GM10248 (cell line): ENCODE measurements around the gene NAT8.
"Not testable (repeated sequence)": the region's sequence is repeated elsewhere in the genome, so short reads cannot be mapped to it uniquely, and the experiment has no call there.

Experiments
- CTCF ChIA-PET: fragments of 300-600 bp; sonication (Branson Sonifier 250); formaldehyde crosslinking; extraction: SDS; loops from one replicate; lab custom pipeline; 2021; ENCODE audit warnings: antibody characterized with exemption; lab: Yijun Ruan, JAX
- POLR2A ChIA-PET: fragments of 350-650 bp; sonication (Branson Sonifier 250); formaldehyde crosslinking; extraction: SDS; loops from one replicate; lab custom pipeline; 2020; ENCODE audit warnings: antibody characterized with exemption; lab: Yijun Ruan, JAX
- DNase-seq: peaks from one replicate; pipeline ENCODE4 v3.0.0; 2012; ENCODE audit errors: extremely low spot score
- CTCF ChIP-seq: IDR thresholded peaks from 2 replicates; pipeline ENCODE4 v1.5.1; 2012; ENCODE audit warnings: mild to moderate bottlenecking, low read depth; ENCODE audit errors: extremely low read depth, missing control alignments, control extremely low read depth

Gene NAT8

GRCh38 chr2:73642338-73643018 is at the start of gene NAT8:
Gene NAT8, minus strand, starts transcription at chr2:73642422. Its CDS starts 794 bp downstream, at chr2:73641628.
- TF ChIP-seq CTCF: no peak
- CTCF ChIA-PET: no interaction called here
- POLR2A ChIA-PET: no interaction called here
- DNase-seq: no peak

- POLR2A ChIA-PET, DNase-seq: not testable (repeated sequence)
- CTCF ChIA-PET: interaction anchor here (1.6 to 2.5 kb wide), 2 partner anchors 11 to 52 kb away, joined by 4 to 15 read pairs; no protein-coding TSS in a partner anchor
- TF ChIP-seq CTCF: peak; percentile 56
Measured at GRCh38 chr2:73690372-73691088, 48.3 kb upstream of the NAT8 start.

GRCh38 chr2:73688494-73688893 is 46.3 kb upstream of the NAT8 start:
- DNase-seq, POLR2A ChIA-PET: not testable (repeated sequence)
- CTCF ChIA-PET: interaction anchor here (2.5 kb wide), 1 partner anchor 9 kb away, joined by 15 read pairs; no protein-coding TSS in a partner anchor

- ChIA-PET CTCF (interaction anchor here (1.2 kb wide), 1 partner anchor 9 kb away, joined by 3 read pairs; no protein-coding TSS in a partner anchor), POLR2A (no interaction called here)
- no peak for TF ChIP-seq CTCF
- no peak for DNase-seq
Measured at GRCh38 chr2:73685764-73686438, 43.7 kb upstream of the NAT8 start.

GRCh38 chr2:73684905-73685304 is 42.7 kb upstream of the NAT8 start:
- DNase-seq, CTCF ChIA-PET: not testable (repeated sequence)

GRCh38 chr2:73684325-73684724 is 42.1 kb upstream of the NAT8 start:
- POLR2A ChIA-PET, DNase-seq: not testable (repeated sequence)
- CTCF ChIA-PET: interaction anchor here (2.3 kb wide), 1 partner anchor 9 kb away, joined by 6 read pairs; no protein-coding TSS in a partner anchor

More at GRCh38 chr2:73684905-73685304, 42.7 kb upstream of the NAT8 start:
- POLR2A ChIA-PET: not testable (repeated sequence)

- POLR2A ChIA-PET, DNase-seq: not testable (repeated sequence)
- CTCF ChIA-PET: interaction anchor here (0.7 to 2.6 kb wide), 12 partner anchors 9 to 712 kb away, joined by 3 to 15 read pairs (median 4); no protein-coding TSS in a partner anchor
- TF ChIP-seq CTCF: peak; percentile 43
Measured at GRCh38 chr2:73679951-73680571, 37.8 kb upstream of the NAT8 start.

- DNase-seq, POLR2A ChIA-PET: not testable (repeated sequence)
- CTCF ChIA-PET: interaction anchor here (1.1 to 2.6 kb wide), 6 partner anchors 8 to 28 kb away, joined by 3 to 15 read pairs (median 6); no protein-coding TSS in a partner anchor
Measured at GRCh38 chr2:73679237-73679636, 37.0 kb upstream of the NAT8 start.

GRCh38 chr2:73678008-73678407 is 35.8 kb upstream of the NAT8 start:
- DNase-seq, CTCF ChIA-PET, POLR2A ChIA-PET: not testable (repeated sequence)

- POLR2A ChIA-PET, CTCF ChIA-PET, DNase-seq: not testable (repeated sequence)
Measured at GRCh38 chr2:73676211-73676610, 34.0 kb upstream of the NAT8 start.

GRCh38 chr2:73674696-73675157 is 32.5 kb upstream of the NAT8 start:
- POLR2A ChIA-PET, CTCF ChIA-PET, DNase-seq: not testable (repeated sequence)
